Transverse colon (tissue), 4 donors: Measurements from ENCODE around the gene KXD1. TPM values are rescaled to one million over a fixed set of nuclear protein-coding genes. Genes with fewer than 3 reads are reported as not detected.
A peak's percentile ranks its signal among the peaks of the same experiment; 100 is the strongest.

Source experiments
- DNase-seq: peaks from one replicate; pipeline ENCODE4 v3.0.0-alpha.2; 2019
- H3K27ac ChIP-seq, 4 donors: fragments of 200-600 bp; sonication (generic); 2 replicates each; pipeline ENCODE4 v1.5.1; 2016 to 2018; ENCODE audit warnings: inconsistent platforms in 4 of 4
- H3K27me3 ChIP-seq: fragments of 200-600 bp; sonication (generic); 2 replicates; pipeline ENCODE4 v1.5.1; 2017; ENCODE audit warnings: inconsistent platforms
- H3K36me3 ChIP-seq, 4 donors: fragments of 200-600 bp; sonication (generic); 2 replicates each; pipeline ENCODE4 v1.5.1; 2017 to 2019; ENCODE audit warnings: inconsistent platforms in 4 of 4
- H3K4me1 ChIP-seq, 4 donors: fragments of 200-600 bp; sonication (generic); 2 replicates each; pipeline ENCODE4 v1.5.1; 2017 to 2020; ENCODE audit warnings: inconsistent platforms in 4 of 4
- H3K4me3 ChIP-seq, 4 donors: fragments of 200-600 bp; sonication (generic); 1 replicate in 1 of 4; 2 replicates in 3 of 4; pipeline versions ENCODE4 v1.5.1 to v1.6.1; 2017 to 2019; ENCODE audit warnings: inconsistent platforms in 4 of 4
- H3K9me3 ChIP-seq, 2 donors: fragments of 200-600 bp; sonication (generic); 2 replicates each; pipeline ENCODE4 v1.5.1; 2017 to 2019; ENCODE audit warnings: inconsistent platforms in 2 of 2
- CTCF ChIP-seq, 5 experiments: fragments of 200-600 bp in 3 of 5; fragments of 450-650 bp in 2 of 5; sonication (generic) in 3 of 5; IDR thresholded peaks; 1 replicate in 2 of 5; 2 replicates in 3 of 5; pipeline ENCODE4 v1.5.1; 2016 to 2017; ENCODE audit warnings: antibody characterized with exemption in 5 of 5, inconsistent platforms in 3 of 5, mild to moderate bottlenecking in 2 of 5, moderate library complexity in 1 of 5
- EP300 ChIP-seq: sonication (generic); formaldehyde crosslinking; IDR thresholded peaks from one replicate; pipeline ENCODE4 v1.6.1; 2017; ENCODE audit warnings: antibody characterized with exemption, low read depth
- POLR2A ChIP-seq: fragments of 450-650 bp; IDR thresholded peaks from one replicate; pipeline ENCODE4 v1.6.1; 2016; ENCODE audit warnings: antibody characterized with exemption, mild to moderate bottlenecking, moderate library complexity
- POLR2AphosphoS5 ChIP-seq, 3 donors: sonication (generic); formaldehyde crosslinking; IDR thresholded peaks; one replicate each; pipeline ENCODE4 v1.6.1; 2016; ENCODE audit warnings: antibody characterized with exemption in 3 of 3
- WGBS, 2 donors: methylation state at CpG; one replicate each; pipeline ENCODE4 v1.1.5; 2018; ENCODE audit warnings: low coverage in 1 of 2; 5-methylcytosine and 5-hydroxymethylcytosine counted together
- in situ Hi-C, 4 donors: fragments of 200-750 bp; cut with MboI; loops; one replicate each; pipeline versions ENCODE4 v1.15.0 to v1.15.1; 2017; ENCODE audit warnings: low sequenced_read_pairs in 3 of 4, low pct_ligation_motif_present in 1 of 4, low pct_unique_long_range_greater_than_20kb in 1 of 4
- intact Hi-C: fragments of 100-400 bp; cut with DNase I; formaldehyde crosslinking; loops from one replicate; pipeline ENCODE4 v1.15.1; 2023; ENCODE audit warnings: low total_unique reads
- total RNA-seq, 4 donors: library from RNA; depleted of rRNA; stranded (reverse); fragments of >200 nt; gene quantifications; one replicate each; pipeline ENCODE4 v1.1.0, GENCODE V29; 2016

Gene KXD1
- total RNA-seq, 4 donors from 2014 or later, result 62.1 to 195 (median 98.0) TPM

GRCh38 chr19:18605196-18605545 is 47.5 kb downstream of the KXD1 start:
- Histone ChIP-seq H3K27ac (no peak overlapping the region), H3K4me3 (no peak overlapping the region), H3K4me1 (peaks cover 7 to 26% (median 16%) of the 10 kb centered on the region in 4 donors), H3K27me3 (peaks cover 96% of the 10 kb centered on the region), H3K9me3 (no peaks in the 10 kb centered on the region), H3K36me3 (no peaks in the 10 kb centered on the region)
- intact Hi-C loops, result no loop called here
- TF ChIP-seq EP300 (no peak), POLR2AphosphoS5 (IDR thresholded peaks at IDR 0.05) (no peak), CTCF (IDR thresholded peaks at IDR 0.05) (no peak), POLR2A (no peak)
- 18% methylated on average over 14 of the region's 17 CpGs; no CpG with 5 or more reads in 1 of the 2 donors for whole genome bisulfite sequencing, 2 donors
- in situ Hi-C loops, result loop anchor here in 1 of 4 donors (25.0 kb wide), 1 partner anchor 207 kb away; no protein-coding TSS in a partner anchor
- DNase-seq, result no peak

GRCh38 chr19:18605546-18606280 is 48.0 kb downstream of the KXD1 start:
- in situ Hi-C loops (loop anchor here in 1 of 4 donors (25.0 kb wide), 1 partner anchor 207 kb away; no protein-coding TSS in a partner anchor), intact Hi-C loops (no loop called here)
- DNase-seq, result no peak
- Histone ChIP-seq H3K27me3 (peaks cover 96% of the 10 kb centered on the region), H3K9me3 (no peaks in the 10 kb centered on the region), H3K4me3 (peak overlapping the region in 2 of 4 donors; percentile 19 to 32), H3K4me1 (peaks cover 7 to 28% (median 18%) of the 10 kb centered on the region in 4 donors), H3K27ac (no peak overlapping the region), H3K36me3 (no peaks in the 10 kb centered on the region)
- TF ChIP-seq CTCF (IDR thresholded peaks at IDR 0.05), result no peak
- WGBS, 2 donors, result 8% methylated on average over 33 of the region's 65 CpGs; no CpG with 5 or more reads in 1 of the 2 donors

- TF ChIP-seq EP300, result no peak
- TF ChIP-seq CTCF (IDR thresholded peaks at IDR 0.05), result no peak
- no peak for TF ChIP-seq POLR2AphosphoS5 (IDR thresholded peaks at IDR 0.05)
- no peak for TF ChIP-seq POLR2A
- Histone ChIP-seq H3K27me3 (peaks cover 96% of the 10 kb centered on the region), H3K9me3 (no peaks in the 10 kb centered on the region), H3K4me3 (peak within 1 kb of the TSS in 2 of 4 donors; percentile 19 to 32), H3K36me3 (no peaks in the 10 kb centered on the region), H3K4me1 (peaks cover 10 to 35% (median 26%) of the 10 kb centered on the region in 4 donors), H3K27ac (no peak within 1 kb of the TSS)
- WGBS, 2 donors, result 0 to 2% methylated on average over 4 to 40 of the region's 116 CpGs
- in situ Hi-C loops, result loop anchor here in 1 of 4 donors (25.0 kb wide), 1 partner anchor 206 kb away; no protein-coding TSS in a partner anchor
- intact Hi-C loops, result no loop called here
- no peak for DNase-seq
Measured at GRCh38 chr19:18606281-18607225, 48.9 kb downstream of the KXD1 start, which contains the start of gene CRLF1. CRLF1 (minus strand) TSS chr19:18606799; CDS start chr19:18606656, 143 bp downstream.
